Duodenal mucosa (tissue), 2 donors: Measurements from ENCODE around the gene RAB44.
"Not testable (repeated sequence)": the region's sequence is repeated elsewhere in the genome, so short reads cannot be mapped to it uniquely, and the experiment has no call there.

Experiments
- H3K27ac ChIP-seq: one replicate; pipeline ENCODE4 v1.7.0; 2013; ENCODE audit warnings: low read depth, low read length
- H3K27me3 ChIP-seq, 2 donors: one replicate each; pipeline ENCODE4 v1.7.0; 2013; ENCODE audit warnings: low read length in 2 of 2, control low read depth in 1 of 2; ENCODE audit not compliant: insufficient read depth in 2 of 2, control insufficient read depth in 1 of 2
- H3K36me3 ChIP-seq, 2 donors: one replicate each; pipeline ENCODE4 v1.7.0; 2013; ENCODE audit warnings: low read length in 2 of 2, control low read depth in 1 of 2; ENCODE audit not compliant: insufficient read depth in 2 of 2, control insufficient read depth in 1 of 2
- H3K4me1 ChIP-seq, 2 donors: one replicate each; pipeline ENCODE4 v1.7.0; 2013; ENCODE audit warnings: low read length in 2 of 2, control low read depth in 1 of 2; ENCODE audit not compliant: insufficient read depth in 2 of 2, control insufficient read depth in 1 of 2
- H3K4me3 ChIP-seq, 2 donors: one replicate each; pipeline ENCODE4 v1.7.0; 2013; ENCODE audit warnings: low read length in 2 of 2, low read depth in 1 of 2
- H3K9ac ChIP-seq, 2 donors: one replicate each; pipeline ENCODE4 v1.7.0; 2013; ENCODE audit warnings: low read length in 2 of 2, low read depth in 1 of 2
- H3K9me3 ChIP-seq, 2 donors: one replicate each; pipeline ENCODE4 v1.7.0; 2013; ENCODE audit warnings: low read length in 2 of 2, control low read depth in 1 of 2; ENCODE audit not compliant: control insufficient read depth in 1 of 2

Gene RAB44

GRCh38 chr6:36704961-36705577 is 7.4 kb downstream of the RAB44 start:
- not testable (repeated sequence) for H3K27ac ChIP-seq, H3K27me3 ChIP-seq, H3K9me3 ChIP-seq, H3K36me3 ChIP-seq, H3K4me1 ChIP-seq, H3K9ac ChIP-seq, H3K4me3 ChIP-seq

- H3K4me3 ChIP-seq: no peak overlapping the region
- H3K27me3 ChIP-seq: no peaks in the 10 kb centered on the region
- no peaks in the 10 kb centered on the region for H3K4me1 ChIP-seq
- H3K36me3 ChIP-seq: no peaks in the 10 kb centered on the region
- H3K9ac ChIP-seq: no peak overlapping the region
- no peaks in the 10 kb centered on the region for H3K9me3 ChIP-seq
- no peak overlapping the region for H3K27ac ChIP-seq
Observed at GRCh38 chr6:36706339-36706738, 8.7 kb downstream of the RAB44 start.

- Histone ChIP-seq H3K36me3 (no peaks in the 10 kb centered on the region), H3K9me3 (no peaks in the 10 kb centered on the region), H3K27ac (no peak overlapping the region), H3K9ac (no peak overlapping the region), H3K4me1 (peaks cover 0 to 11% of the 10 kb centered on the region in 2 donors), H3K4me3 (no peak overlapping the region), H3K27me3 (no peaks in the 10 kb centered on the region)
Observed at GRCh38 chr6:36712816-36713215, 15.2 kb downstream of the RAB44 start.

GRCh38 chr6:36713846-36714245 is 16.2 kb downstream of the RAB44 start:
- Histone ChIP-seq H3K9me3 (no peaks in the 10 kb centered on the region), H3K4me3 (no peak overlapping the region), H3K27me3 (no peaks in the 10 kb centered on the region), H3K4me1 (peaks cover 0 to 11% of the 10 kb centered on the region in 2 donors), H3K36me3 (no peaks in the 10 kb centered on the region), H3K27ac (no peak overlapping the region), H3K9ac (no peak overlapping the region)

- Histone ChIP-seq H3K27me3 (no peaks in the 10 kb centered on the region), H3K27ac (no peak overlapping the region), H3K4me1 (peaks cover 0 to 11% of the 10 kb centered on the region in 2 donors), H3K4me3 (no peak overlapping the region), H3K36me3 (no peaks in the 10 kb centered on the region), H3K9ac (no peak overlapping the region), H3K9me3 (no peaks in the 10 kb centered on the region)
Observed at GRCh38 chr6:36714511-36714910, 16.9 kb downstream of the RAB44 start.

GRCh38 chr6:36715469-36715868 is 17.8 kb downstream of the RAB44 start:
- H3K4me1 ChIP-seq: peaks cover 0 to 11% of the 10 kb centered on the region in 2 donors
- no peak overlapping the region for H3K27ac ChIP-seq
- H3K36me3 ChIP-seq: no peaks in the 10 kb centered on the region
- H3K4me3 ChIP-seq: no peak overlapping the region
- no peaks in the 10 kb centered on the region for H3K9me3 ChIP-seq
- no peak overlapping the region for H3K9ac ChIP-seq
- H3K27me3 ChIP-seq: no peaks in the 10 kb centered on the region

GRCh38 chr6:36716476-36717093 is 19.0 kb downstream of the RAB44 start:
- H3K9ac ChIP-seq: no peak overlapping the region
- peaks cover 0 to 11% of the 10 kb centered on the region in 2 donors for H3K4me1 ChIP-seq
- H3K27ac ChIP-seq: no peak overlapping the region
- no peaks in the 10 kb centered on the region for H3K9me3 ChIP-seq
- no peaks in the 10 kb centered on the region for H3K36me3 ChIP-seq
- H3K4me3 ChIP-seq: no peak overlapping the region
- no peaks in the 10 kb centered on the region for H3K27me3 ChIP-seq

GRCh38 chr6:36717231-36717825 is 19.7 kb downstream of the RAB44 start:
- Histone ChIP-seq H3K9ac (no peak overlapping the region), H3K27me3 (no peaks in the 10 kb centered on the region), H3K36me3 (no peaks in the 10 kb centered on the region), H3K9me3 (no peaks in the 10 kb centered on the region), H3K4me1 (peaks cover 0 to 11% of the 10 kb centered on the region in 2 donors), H3K27ac (no peak overlapping the region), H3K4me3 (no peak overlapping the region)

- Histone ChIP-seq H3K4me3 (no peak overlapping the region), H3K27ac (no peak overlapping the region), H3K36me3 (no peaks in the 10 kb centered on the region), H3K9ac (no peak overlapping the region), H3K9me3 (no peaks in the 10 kb centered on the region), H3K4me1 (peaks cover 0 to 11% of the 10 kb centered on the region in 2 donors), H3K27me3 (no peaks in the 10 kb centered on the region)
Observed at GRCh38 chr6:36717871-36718540, 20.4 kb downstream of the RAB44 start.

- no peak overlapping the region for H3K27ac ChIP-seq
- H3K36me3 ChIP-seq: no peaks in the 10 kb centered on the region
- H3K4me1 ChIP-seq: peaks cover 0 to 11% of the 10 kb centered on the region in 2 donors
- H3K4me3 ChIP-seq: no peak overlapping the region
- H3K9ac ChIP-seq: no peak overlapping the region
- H3K9me3 ChIP-seq: no peaks in the 10 kb centered on the region
- H3K27me3 ChIP-seq: no peaks in the 10 kb centered on the region
Observed at GRCh38 chr6:36718560-36718959, 20.9 kb downstream of the RAB44 start.
